Measurements from ENCODE around the gene NOX3. TPM values are rescaled to one million over a fixed set of nuclear protein-coding genes. Genes with fewer than 3 reads are reported as not detected.

The NOX3 gene
- total and polyA plus RNA-seq, 9 of the 15 experiments (the other 6 are each of a cell fraction or from before 2014, with no cell fraction given) = not detected

DNA sequence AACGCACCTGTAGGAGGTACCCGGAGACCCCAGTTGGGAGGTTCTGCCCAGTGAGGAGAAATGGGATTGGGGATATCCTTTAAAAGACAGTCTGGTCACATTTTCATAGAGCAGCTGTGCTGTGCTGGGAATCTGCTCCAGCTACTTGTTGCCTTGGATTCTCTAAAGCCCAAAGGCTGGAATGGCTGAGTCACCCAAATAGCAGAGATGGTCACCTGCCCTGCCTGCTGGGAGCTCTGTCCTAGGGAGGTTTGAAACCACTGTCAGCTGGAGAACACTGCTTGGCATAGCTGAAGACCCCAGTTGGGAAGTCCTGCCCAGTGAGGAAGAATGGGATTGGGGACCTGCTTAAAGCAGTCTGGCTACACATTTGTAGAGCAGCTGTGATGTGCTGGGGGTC, 106.5 kb downstream of the NOX3 start:
- ATAC-seq (no peak), DNase-seq (ENCODE audit: extremely low read depth in 1 of 4, low spot score in 3 of 4) (no peak), FAIRE-seq (no peak)
- no peak overlapping the region for H3K4me2 ChIP-seq (ENCODE audit: insufficient read depth, low read length)
- in situ Hi-C loops (cut with MboI) = no loop called here
- H3K79me2 ChIP-seq (ENCODE audit: control insufficient read depth, insufficient read depth, low read length) = no peaks in the 10 kb centered on the region
- intact Hi-C loops (cut with micrococcal nuclease) = no loop called here
- H3K4me1 ChIP-seq (replicated peaks in 1 of 2; ENCODE audit: control insufficient read depth in 2 of 2, insufficient read depth in 2 of 2, low read length in 2 of 2) = no peaks in the 10 kb centered on the region
- no peaks in the 10 kb centered on the region for H3K27me3 ChIP-seq (ENCODE audit: control insufficient read depth in 2 of 2, insufficient read depth in 2 of 2, low read length in 2 of 2)
- ChIA-PET CTCF (ENCODE audit: low intra/inter-chr PET ratio) (no interaction called here), POLR2A (interaction anchor here (0.6 to 0.9 kb wide), 2 partner anchors 9 to 288 kb away, joined by 3 read pairs; no protein-coding TSS in a partner anchor)
- no peaks in the 10 kb centered on the region for H3K9me1 ChIP-seq (ENCODE audit: control insufficient read depth, insufficient read depth, low read length)
- BruUV-seq (replicated peaks) = no TSS peak
- H3K4me3 ChIP-seq = no peak overlapping the region
- H2AFZ ChIP-seq (ENCODE audit: low read depth, low read length) = no peak overlapping the region
- TF ChIP-seq, protein P1, sequence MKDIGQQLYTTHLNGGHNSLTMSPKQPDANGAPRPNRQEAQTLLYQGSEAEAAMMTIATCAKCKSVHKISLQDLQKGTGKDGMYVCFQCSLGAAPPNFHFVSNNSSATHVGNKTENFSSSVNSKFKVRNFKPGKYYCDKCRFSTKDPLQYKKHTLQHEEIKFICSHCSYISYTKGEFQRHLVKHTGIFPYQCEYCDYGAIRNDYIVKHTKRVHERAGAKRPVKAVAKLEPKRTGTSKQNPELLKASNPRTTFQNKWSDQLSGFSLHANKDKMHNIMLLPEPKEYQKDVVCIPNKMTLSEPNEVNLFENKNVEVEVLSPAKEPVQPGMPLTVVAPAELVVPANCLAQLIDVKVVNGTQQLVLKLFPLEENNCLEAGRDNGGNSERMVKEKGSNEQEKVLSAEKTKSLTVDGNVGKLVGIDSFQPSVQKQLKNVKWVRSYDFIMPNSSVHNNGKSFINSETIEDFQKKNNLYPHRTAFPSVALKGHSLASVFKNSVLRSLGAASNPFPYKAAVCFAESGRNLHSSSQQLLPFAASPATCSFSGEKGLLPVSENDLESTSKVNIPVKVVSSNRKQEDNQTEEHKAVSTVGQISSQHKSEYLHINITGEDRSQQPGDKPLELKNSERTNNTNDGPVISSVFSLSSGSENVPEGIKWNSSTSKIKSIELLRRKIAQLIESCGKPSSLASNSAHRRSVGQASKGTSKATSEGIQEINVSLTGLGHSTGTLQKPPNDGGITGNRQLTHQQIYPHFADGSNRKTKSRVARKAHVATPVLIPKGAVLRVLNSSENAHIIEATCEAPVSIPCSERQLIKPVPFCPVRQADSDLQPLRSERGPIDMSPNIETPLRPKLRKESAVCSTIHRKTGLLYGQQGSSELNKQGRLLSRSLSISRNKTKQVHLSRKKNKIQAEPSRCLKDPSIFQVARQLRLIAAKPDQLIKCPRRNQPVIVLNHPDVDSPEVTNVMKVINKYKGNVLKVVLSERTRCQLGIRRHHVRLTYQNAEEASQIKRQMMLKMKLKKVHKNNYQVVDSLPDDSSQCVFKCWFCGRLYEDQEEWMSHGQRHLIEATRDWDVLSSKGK (CRISPR knock-in tag; IDR thresholded peaks at IDR 0.05) = no peak
- TF ChIP-seq, protein P2, sequence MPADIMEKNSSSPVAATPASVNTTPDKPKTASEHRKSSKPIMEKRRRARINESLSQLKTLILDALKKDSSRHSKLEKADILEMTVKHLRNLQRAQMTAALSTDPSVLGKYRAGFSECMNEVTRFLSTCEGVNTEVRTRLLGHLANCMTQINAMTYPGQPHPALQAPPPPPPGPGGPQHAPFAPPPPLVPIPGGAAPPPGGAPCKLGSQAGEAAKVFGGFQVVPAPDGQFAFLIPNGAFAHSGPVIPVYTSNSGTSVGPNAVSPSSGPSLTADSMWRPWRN (IDR thresholded peaks at IDR 0.05; ENCODE audit: low read depth) = no peak
- no peak for TF ChIP-seq ZNF324 (CRISPR knock-in tag; IDR thresholded peaks at IDR 0.05)
- TF ChIP-seq GATAD2A (IDR thresholded peaks at IDR 0.05) = no peak
- TF ChIP-seq NFRKB (IDR thresholded peaks at IDR 0.05; ENCODE audit: low read depth) = no peak
- TF ChIP-seq, protein P3, sequence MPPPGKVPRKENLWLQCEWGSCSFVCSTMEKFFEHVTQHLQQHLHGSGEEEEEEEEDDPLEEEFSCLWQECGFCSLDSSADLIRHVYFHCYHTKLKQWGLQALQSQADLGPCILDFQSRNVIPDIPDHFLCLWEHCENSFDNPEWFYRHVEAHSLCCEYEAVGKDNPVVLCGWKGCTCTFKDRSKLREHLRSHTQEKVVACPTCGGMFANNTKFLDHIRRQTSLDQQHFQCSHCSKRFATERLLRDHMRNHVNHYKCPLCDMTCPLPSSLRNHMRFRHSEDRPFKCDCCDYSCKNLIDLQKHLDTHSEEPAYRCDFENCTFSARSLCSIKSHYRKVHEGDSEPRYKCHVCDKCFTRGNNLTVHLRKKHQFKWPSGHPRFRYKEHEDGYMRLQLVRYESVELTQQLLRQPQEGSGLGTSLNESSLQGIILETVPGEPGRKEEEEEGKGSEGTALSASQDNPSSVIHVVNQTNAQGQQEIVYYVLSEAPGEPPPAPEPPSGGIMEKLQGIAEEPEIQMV (tag; conservative IDR thresholded peaks at IDR 0.05; ENCODE audit: low read depth) = no peak
- no peak for TF ChIP-seq PHB2 (IDR thresholded peaks at IDR 0.05; ENCODE audit: low read depth)
- TF ChIP-seq, protein P4, sequence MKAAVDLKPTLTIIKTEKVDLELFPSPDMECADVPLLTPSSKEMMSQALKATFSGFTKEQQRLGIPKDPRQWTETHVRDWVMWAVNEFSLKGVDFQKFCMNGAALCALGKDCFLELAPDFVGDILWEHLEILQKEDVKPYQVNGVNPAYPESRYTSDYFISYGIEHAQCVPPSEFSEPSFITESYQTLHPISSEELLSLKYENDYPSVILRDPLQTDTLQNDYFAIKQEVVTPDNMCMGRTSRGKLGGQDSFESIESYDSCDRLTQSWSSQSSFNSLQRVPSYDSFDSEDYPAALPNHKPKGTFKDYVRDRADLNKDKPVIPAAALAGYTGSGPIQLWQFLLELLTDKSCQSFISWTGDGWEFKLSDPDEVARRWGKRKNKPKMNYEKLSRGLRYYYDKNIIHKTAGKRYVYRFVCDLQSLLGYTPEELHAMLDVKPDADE (conservative IDR thresholded peaks at IDR 0.05; ENCODE audit: control insufficient read depth, low read depth, low read length) = no peak
- TF ChIP-seq GATA2 (CRISPR knock-in tag; IDR thresholded peaks at IDR 0.05) = no peak
- TF ChIP-seq GTF2A2 (tag; IDR thresholded peaks at IDR 0.05) = no peak
- no peak for TF ChIP-seq ATF1 (CRISPR knock-in tag; IDR thresholded peaks at IDR 0.05)
- no peak for TF ChIP-seq ATF1 (tag; IDR thresholded peaks at IDR 0.05)
- TF ChIP-seq NFIC (IDR thresholded peaks at IDR 0.05) = no peak
- no peak for TF ChIP-seq ZNF551 (CRISPR knock-in tag; IDR thresholded peaks at IDR 0.05)
- no peak for TF ChIP-seq PTRF (tag; IDR thresholded peaks at IDR 0.05)
- no peak for TF ChIP-seq KLF1 (tag; IDR thresholded peaks at IDR 0.05)
- TF ChIP-seq KLF10 (CRISPR knock-in tag; IDR thresholded peaks at IDR 0.05) = no peak
- no peak overlapping the region for H3K9ac ChIP-seq (ENCODE audit: insufficient read depth in 1 of 2, low read depth in 2 of 2, low read length in 2 of 2)
- 0% methylated on average over 2 of the region's 2 CpGs for WGBS (ENCODE audit: insufficient coverage, low coverage, missing lambda C conversion rate)
- H3K27ac ChIP-seq (ENCODE audit: extremely low read depth, low read depth, low read length) = no peak overlapping the region
- H3K36me3 ChIP-seq (ENCODE audit: control insufficient read depth, insufficient read depth, low read length) = no peaks in the 10 kb centered on the region
- H4K20me1 ChIP-seq (replicated peaks; ENCODE audit: control insufficient read depth, insufficient read depth, low read length) = no peaks in the 10 kb centered on the region
- peaks cover 4% of the 10 kb centered on the region; the same call in 1 of the 2 replicates for H3K9me3 ChIP-seq (replicated peaks; ENCODE audit: control insufficient read depth, insufficient read depth, low read depth, low read length)

Data from K562 (cell line).